HG02610 (cell line): ENCODE results near the gene CATSPER3.

Experiments
- ATAC-seq: cut with Tn5 transposase; IDR thresholded peaks from one replicate; pipeline ENCODE4 v1.9.1; 2021; ENCODE audit warnings: mild to moderate bottlenecking, moderate library complexity; ENCODE audit not compliant: unreplicated experiment

Gene CATSPER3

DNA sequence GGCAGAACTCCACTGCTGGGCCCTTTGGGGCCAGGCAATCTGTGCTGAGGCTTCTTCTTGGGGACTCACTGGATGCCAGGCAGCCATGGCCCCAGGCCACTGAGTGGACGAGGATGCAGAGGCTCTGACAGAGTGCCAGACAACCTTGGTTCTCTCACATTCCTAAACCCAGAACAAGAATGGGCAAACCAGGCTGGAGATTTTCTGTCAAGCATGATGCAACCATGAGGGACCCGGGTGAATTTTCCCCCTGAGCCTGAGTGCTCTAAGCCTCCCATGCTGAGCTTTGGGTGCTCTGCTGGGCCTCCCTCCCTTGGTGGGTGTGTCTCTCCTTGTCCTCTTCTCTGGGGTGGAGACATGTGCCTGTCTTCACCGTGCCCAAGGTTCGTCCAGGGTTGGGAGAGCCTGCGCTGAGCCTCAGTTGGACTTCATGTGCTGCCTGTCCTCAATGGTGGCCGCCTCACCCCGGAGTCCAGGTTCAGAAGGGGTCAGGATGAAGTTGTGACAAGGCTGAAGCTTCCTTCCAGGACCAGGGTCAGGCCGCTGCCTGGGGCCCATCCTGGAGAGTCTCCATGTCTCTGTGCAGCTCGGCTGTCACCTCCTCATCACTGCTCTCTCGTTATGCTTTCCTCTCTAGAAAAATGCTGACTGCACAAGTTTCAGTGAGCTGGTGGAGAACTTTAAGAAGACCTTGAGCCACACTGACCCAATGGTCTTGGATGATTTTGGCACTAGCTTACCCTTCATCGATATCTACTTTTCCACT, 42.2 kb downstream of the CATSPER3 start:
- no peak for ATAC-seq

DNA sequence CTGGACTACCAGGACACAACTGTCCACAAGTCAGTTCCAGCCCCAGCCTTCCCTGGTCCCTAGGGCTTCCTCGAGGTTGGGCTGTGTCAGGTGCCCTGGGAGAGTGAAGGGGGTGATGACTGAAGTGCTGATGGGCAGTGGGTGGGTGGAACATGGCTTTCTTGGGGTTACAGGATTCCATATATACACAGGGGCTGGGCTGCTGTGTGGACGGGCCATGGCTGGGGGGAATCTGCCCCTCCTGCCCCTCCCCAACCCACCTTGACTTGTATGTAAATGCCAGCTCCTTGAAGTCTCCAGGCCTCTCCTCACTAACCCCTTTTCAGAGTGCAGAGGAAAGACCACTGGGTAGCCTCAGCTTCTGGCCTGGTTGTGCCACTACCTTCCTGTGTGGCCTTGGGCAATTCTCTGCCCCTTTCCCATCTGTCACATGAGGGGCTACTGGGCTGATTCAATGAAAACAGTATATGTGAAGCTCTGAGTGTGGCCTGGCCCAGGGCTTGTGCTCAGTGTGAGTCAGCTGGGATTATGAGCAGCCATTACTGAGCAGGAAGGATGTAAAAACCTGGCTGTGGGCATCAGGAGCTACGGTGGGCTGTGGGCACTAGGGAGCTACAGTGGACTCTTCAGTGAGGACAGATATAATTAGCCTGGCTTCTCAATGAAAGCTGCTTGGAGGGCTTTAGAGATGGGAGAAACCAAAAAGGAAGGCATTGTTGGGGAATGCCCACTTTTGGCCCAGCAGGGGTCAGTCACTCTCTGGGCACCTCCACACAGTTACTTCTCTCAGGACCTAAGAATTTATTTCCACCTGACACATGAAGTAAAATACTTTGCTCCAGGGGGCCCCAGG, 43.0 kb downstream of the CATSPER3 start:
- no peak for ATAC-seq

GRCh38 chr5:135011355-135012032, 43.8 kb downstream of the CATSPER3 start:
- no peak for ATAC-seq

GRCh38 chr5:135012033-135012588, 44.4 kb downstream of the CATSPER3 start:
- ATAC-seq = no peak

DNA sequence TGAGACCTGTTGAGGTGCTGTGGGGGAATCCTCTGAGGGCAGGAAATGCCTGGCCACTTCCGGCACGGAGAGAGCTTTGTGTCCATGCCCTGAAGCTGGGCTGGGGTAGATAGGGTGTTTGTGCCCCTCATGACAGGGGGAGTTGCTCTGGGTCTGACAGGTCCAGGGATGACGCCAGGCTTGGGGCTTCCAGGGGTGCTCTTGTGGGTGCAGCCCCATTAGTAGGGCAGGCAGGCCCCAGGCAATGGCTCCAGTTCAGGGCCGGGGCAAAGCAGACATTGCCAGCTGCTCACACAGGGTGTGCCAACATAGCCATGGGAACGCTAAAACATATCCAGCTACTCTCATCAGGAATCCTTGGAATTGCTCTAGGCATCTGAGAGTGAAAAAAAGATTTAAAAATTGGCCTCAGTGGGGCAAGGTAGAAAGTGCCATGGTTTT, 45.3 kb downstream of the CATSPER3 start:
- ATAC-seq = no peak

- ATAC-seq = no peak
Observed at GRCh38 chr5:135013445-135013844, 45.7 kb downstream of the CATSPER3 start.

DNA sequence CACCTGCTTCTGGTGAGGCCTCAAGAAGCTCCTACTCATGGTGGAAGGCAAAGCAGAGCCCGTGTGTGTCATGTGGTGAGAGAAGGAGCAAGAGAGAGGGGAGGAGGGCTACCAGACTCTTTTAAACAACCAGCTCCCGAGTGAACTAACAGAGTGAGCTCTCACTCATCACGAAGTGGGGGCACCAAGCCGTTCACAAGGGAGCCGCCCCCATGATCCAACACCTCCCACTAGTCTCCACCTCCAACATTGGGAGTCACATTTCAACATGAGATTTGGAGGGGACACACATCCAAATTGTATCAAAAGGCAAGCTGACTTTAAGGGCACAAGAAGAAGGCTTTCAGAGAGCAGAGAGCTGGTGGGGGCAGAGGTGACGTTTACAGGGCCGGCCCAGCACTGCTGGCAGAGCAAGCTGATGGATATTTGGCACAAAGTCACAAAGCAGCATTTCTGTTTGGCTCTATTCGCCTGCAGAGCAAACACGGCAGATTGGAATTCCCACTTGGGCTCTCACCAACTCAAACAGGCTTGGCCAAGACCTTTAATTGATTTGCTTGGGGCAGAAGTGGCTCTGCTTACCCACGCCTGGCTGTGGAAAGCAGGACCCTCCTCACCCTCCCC, 46.4 kb downstream of the CATSPER3 start:
- no peak for ATAC-seq

DNA sequence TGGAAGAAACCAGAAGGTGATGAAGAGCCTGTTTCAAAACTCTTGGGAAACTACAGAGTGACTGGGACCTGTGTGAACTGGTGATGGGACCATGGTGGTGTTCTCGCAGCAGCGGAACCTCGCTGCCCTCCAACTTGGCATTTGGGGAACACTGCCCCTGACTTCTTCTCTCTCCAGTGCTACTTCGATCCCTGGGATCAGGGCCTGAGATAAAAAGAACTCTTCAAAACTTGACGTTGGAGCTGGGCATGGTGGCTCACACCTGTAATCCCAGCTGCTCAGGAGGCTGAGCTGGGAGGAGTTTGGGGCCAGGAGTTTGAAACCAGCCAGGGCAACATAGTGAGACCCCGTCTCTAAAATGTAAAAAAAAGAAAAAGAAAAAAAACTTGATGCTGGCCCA, 48.2 kb downstream of the CATSPER3 start:
- ATAC-seq = no peak

DNA sequence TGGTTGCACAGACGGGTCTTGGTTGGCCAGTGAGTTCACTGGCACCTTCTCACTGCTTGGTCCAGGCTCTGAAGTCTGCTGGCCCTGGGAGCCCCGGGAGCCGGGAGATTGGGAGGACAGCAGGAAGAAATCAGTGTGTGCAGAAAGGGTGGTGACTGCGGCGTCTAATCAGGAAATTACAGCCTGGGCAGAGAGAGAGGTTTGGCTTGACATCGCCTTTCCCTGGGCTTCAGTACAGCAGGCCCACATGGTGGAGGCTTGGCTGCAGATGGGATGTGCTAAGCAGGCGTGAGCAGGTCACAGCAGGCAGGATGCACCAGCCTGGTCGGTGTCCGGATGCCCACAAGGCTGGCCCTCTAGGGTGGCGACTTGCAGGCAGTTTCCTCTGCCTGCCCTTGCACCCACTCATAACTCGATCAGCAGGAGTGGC, 49.2 kb downstream of the CATSPER3 start:
- no peak for ATAC-seq

GRCh38 chr5:135018457-135018856, 50.8 kb downstream of the CATSPER3 start:
- ATAC-seq = no peak

GRCh38 chr5:135019314-135019713, 51.6 kb downstream of the CATSPER3 start:
- no peak for ATAC-seq

DNA sequence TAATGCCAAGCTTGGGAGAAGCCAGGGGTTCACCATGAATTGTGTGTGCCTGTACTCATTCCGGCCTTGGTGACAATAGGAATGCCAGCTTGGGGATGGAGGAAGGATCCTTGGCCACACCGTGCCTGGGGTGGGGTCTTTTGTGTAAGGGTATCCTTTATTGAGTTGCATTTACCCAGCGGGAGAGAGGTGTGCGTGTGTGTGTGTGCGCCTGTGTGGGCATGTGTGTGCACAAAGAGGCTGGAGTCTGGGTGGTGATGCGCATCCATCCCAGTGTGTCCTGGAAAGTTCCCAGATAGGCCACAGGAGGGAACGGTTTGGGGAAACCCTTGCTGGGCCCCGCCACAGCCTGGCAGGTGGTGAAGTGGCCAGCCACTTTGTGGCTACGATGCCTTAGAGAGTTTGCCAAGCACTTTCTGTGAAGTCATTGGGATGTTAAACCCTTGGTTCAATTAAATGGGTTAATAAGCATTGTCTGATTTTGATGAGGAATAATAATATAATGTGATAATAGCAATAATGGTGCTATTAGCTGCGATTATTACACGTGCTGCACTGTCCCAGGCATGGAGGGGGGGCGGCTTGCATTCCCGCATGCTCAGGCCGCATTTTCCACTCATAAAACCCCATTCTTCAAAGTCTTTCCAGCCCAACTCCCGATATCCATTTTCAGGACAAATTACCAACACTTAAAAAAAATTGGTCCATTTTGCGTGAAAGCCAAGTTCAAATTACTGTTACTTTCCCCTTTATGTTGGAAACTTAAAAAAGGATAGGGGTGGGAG, 52.6 kb downstream of the CATSPER3 start:
- ATAC-seq = no peak

DNA sequence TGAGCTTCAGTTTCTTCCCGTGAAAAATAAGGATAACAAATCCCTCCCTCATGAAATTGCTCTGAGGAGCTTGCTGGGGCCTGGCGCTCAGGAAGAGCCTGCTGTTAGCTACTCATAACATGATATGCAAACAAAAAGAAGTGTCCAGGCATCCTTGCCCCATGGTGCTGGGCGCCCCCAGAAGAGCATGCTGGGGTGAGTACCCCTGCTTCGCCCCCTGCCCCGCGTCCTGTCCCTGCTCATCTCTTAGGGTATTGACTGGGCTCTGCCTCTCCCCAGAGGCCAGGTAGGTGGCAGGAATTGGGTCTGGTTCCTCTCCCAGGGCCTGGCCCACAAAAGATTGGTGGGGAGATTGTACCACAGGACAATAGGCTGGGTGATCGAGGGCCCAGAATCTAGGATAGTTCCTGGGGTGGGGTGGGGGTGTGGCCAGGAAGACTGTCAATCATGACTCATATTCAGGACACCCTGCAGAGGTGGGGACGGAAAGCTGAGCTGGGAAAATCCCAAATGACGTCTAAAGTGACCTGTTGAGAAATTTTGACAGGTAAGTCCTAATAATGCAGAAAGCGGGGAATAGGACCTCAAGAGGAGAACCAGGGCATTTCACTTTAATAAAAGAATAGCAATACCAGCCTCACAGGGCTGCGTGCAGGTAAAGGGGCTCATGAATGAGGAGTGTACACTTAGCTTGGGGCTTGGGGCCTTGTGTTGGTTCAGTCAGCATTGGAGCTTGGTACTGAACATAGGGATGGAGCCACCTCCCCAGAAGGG, 57.4 kb downstream of the CATSPER3 start:
- ATAC-seq = no peak

- no peak for ATAC-seq
Observed at GRCh38 chr5:135025730-135026644, 58.3 kb downstream of the CATSPER3 start.

DNA sequence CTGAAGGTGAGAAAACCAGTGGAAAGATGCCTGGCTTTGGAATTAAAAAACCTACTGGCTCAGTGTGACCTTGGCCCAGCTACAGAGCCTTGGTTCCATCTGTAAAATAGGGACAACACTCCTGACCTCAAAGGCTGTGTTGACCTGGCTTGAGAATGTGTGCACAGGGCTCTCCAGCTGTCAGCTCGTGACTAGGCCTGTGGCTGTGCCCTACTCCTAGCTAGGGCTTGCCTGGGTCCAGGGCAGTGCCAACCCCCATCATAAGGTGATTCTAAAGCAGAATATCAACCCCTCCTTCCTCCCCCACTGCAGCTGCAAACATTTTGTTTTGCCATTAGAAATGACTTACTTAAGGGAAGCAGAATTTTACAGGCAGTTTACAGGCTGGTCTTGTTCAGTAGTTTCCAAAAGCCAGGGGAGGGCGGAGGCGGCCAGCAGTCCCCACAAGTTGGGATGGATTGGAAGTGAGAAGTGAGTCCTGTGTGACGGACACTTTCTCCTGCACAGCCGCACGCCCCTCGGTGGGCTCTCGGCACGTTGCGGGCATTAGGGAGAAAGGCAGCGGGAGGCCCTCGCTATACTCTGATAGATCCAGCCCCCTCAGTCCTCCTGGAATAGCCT, 59.0 kb downstream of the CATSPER3 start:
- ATAC-seq = no peak

DNA sequence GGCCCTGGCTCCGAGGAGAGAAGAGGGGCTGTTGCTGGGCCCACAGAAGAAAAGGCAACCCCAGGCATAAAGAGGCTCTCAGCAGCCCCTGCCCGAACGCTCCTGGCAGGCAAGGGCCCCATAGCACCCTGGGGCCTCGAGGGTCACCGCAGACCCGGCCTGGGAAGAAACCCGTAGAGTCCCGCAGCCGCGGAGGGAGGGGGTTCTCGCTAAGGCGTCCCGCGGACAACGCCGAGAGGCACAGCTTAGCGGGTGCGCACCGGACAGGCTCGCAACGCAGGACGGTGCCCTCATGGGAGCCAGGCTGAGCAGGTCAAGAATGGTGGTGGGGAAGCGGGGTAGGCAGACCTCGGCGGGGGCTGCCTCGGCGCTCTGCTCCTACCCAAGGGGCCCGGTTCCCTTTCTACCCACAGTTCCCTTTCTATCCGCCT, 59.6 kb downstream of the CATSPER3 start:
- ATAC-seq = no peak
